IPS-18c (cell line): ENCODE measurements around the gene GSE1.

Source experiments
- H3K4me3 ChIP-seq: 2 replicates; pipeline ENCODE4 v1.7.0; 2013; ENCODE audit warnings: low read depth, mild to moderate bottlenecking, low read length, moderate library complexity; ENCODE audit not compliant: insufficient read depth
- H3K9me3 ChIP-seq: one replicate; pipeline ENCODE4 v1.6.1; 2013; ENCODE audit warnings: mild to moderate bottlenecking, low read length, moderate library complexity; ENCODE audit not compliant: control insufficient read depth, insufficient read depth

The GSE1 gene

DNA sequence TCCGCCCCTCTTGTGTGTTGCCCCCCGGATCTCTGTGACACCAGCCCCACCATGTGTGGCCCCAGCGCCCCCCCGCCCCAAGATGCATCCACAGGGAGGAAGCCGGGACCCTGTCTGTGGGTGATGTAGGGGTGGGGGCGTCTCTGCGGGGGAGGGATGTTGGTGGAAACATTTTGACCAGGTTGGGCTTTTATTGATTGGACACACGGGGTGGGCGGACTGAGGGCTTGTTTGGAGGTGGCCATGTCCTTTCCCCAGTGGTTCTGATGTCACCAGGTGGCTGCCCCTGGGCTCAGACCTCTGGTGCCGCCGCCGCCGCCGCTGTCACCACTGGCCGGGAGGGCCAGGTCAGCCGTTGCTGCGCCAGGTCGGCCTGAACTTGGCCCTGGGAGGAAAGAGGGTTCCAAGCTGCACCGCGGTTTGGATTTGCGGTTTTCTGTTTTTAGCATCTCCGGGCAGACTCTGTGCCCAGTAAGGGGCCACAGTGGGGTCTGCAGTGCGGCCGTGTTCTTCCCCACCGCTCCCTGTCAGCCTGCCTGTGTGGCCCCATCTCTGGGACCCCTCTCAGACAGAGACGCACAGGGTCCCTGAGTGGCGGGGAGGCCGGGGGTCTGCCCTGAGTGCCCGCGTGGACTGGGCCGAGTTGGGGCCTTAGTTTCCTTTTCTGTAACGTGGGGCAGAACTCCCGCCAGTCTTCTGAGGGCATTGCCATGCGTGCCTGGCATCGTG is 19.8 kb downstream of the GSE1 start:
- Histone ChIP-seq H3K9me3 (peaks cover 2% of the 10 kb centered on the region), H3K4me3 (no peak overlapping the region)

DNA sequence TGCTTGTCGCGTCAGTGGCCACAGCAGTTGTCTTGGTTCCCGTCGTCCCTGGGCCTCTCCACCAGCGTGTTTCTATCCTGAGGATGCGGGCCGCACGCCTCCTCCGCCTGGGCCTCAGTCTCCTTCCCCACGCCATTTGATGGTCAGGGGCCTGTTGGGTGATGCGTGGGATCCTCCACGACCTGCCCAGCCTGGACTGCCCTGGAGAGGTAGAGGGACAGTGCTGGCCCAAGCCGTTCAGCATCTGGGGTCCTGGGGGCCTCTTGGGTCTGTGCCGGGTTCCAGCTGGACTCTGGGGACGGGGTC is 20.3 kb downstream of the GSE1 start:
- Histone ChIP-seq H3K9me3 (peaks cover 2% of the 10 kb centered on the region), H3K4me3 (no peak overlapping the region)

DNA sequence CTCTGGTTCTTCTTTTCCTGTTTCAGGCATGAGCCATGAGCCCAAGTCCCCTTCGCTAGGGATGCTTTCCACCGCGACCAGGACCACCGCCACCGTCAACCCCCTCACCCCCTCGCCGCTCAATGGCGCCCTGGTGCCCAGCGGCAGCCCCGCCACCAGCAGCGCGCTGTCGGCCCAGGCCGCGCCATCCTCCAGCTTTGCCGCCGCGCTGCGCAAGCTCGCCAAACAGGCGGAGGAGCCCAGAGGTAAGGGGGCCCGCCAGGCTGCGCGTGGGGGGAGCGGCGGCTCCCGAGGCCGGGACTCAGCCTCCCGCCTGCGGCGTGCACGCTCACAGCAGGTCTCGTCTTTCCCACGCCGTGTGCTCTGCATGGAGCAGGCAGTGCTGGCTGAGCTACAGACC is 20.8 kb downstream of the GSE1 start:
- peaks cover 2% of the 10 kb centered on the region for H3K9me3 ChIP-seq
- no peak overlapping the region for H3K4me3 ChIP-seq

DNA sequence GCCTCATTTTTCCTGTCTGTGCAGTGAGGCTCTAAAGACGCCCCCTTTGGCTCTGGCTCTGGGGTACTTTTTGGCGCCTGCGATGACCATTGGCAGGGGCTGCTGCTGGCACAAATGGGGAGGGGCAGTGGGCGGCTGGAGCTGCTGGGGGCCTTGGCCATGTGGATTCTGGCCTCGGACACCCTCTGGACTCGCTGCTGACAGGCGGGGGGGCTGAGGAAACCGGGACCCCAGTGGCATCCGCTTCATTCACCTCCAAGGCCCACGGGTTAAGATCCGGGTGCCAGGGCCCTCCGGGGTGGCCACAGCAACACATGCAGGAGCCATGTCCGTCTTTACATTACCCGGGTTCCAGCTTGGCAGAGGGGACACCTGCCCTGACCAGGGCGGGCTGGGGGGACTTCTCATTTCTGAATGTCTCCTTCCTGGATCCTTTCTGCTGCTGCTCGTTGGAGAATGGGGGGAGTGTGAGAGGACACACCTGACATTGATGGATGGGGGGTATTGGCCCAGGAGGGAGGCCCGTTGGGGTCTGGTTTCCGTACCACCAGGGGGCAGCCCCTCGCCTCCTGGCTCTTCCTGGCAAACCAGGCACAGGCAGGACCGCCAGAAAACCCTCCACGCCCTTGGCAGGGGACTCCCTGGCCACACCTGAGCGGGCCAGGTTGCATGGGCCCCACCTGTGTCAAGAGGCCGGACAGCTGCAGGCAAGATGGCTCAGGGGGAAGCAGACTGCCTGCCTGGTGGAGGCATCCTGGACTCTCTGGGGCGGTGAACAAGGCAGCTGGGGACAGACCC is 21.8 kb downstream of the GSE1 start:
- no peaks in the 10 kb centered on the region for H3K9me3 ChIP-seq
- H3K4me3 ChIP-seq, result no peak overlapping the region

DNA sequence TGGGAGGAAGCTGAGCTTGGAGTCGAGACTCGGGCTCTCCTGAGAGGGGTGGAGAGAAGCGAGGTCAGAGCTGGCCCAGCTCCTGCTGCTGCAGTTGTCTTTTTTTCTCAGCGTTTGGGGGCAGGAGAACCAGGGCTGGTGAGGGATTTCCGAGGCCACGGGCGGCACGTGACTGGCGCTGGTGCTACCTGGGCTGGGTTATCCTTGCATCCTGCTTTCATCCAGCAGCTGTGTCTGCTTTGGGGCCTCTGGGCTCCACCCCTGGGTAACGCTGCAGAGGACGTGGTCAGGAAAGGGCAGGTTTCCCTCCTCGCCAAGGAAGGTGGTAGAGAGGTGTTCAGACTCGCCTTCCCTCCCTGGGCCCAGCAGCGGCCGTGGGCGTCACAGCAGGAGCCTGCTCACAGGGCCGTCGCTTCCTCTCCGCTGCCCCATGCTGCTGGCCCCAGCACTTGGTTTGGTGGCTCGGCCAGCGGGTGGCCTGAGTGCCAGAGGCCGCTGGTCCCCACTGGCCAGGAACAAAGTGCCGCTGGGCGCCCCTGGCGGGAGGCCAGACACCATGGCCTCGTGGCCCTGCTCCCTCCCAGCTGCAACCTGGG is 22.5 kb downstream of the GSE1 start:
- no peak overlapping the region for H3K4me3 ChIP-seq

DNA sequence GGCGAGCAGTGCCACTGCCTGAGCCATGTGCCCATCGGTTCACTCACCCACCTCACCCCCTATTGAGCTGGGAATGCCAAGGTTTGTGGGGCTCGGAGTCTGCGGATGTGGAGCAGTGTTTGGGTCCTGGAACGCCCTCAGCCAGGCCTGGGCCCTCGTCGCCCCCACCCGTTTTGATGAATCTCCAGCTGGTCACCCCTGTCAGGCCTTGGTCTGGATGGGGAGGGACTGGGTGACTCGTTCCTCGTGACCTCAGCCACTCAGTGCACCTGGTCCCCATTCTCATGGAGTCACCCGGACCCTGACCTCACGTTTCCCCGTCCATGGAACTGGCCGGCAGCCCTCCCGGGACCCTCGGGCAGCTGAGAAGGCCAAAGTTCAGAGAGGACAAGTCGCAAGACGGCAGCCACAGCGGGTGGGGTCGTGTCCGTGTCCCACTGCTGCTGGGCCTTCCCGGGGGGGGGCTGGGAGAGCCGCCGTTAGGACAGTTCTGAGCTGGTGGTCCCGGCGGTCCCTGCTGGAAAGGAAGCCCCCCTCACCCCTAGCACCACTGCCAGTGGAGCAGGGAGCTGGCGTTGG is 23.2 kb downstream of the GSE1 start:
- peaks cover 2% of the 10 kb centered on the region for H3K9me3 ChIP-seq
- no peak overlapping the region for H3K4me3 ChIP-seq

More for the DNA sequence above, 22.5 kb downstream of the GSE1 start:
- H3K9me3 ChIP-seq, result peaks cover 2% of the 10 kb centered on the region

DNA sequence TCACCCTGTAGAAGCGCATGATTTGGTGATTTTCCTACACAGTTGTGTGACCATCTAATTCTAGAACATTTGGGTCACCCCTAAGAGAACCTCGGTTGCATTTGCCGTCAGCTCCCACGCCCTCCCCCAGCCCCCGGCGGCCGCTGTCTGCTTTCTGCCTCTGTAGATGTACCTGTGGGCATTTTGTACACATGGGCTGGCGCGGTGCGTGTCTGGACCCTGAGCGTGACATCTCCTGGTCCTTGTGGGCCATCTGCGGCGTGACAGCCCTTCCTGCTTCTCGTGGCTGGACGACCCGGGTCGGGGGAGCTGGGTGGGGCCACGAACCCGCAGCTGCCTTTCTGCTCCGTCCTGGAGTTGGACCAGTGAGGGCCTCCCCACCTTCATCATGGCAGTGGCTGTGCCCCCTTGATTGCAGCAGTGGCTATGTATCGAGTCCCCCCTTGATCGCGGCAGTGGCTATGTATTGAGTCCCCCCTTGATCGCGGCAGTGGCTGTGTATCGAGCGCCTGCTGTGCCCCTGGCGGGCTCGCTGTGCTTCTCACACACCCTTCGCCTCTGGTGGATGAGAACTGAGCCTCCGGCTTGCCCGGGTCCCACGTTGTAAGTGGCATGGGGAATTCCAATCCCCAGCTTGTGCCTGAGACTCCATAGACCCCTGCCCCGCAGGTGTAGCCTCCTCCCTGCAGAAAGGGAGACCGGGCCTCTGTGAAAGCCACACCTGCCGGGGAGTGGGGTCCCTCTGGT is 24.1 kb downstream of the GSE1 start:
- Histone ChIP-seq H3K4me3 (no peak overlapping the region), H3K9me3 (peaks cover 2% of the 10 kb centered on the region)

DNA sequence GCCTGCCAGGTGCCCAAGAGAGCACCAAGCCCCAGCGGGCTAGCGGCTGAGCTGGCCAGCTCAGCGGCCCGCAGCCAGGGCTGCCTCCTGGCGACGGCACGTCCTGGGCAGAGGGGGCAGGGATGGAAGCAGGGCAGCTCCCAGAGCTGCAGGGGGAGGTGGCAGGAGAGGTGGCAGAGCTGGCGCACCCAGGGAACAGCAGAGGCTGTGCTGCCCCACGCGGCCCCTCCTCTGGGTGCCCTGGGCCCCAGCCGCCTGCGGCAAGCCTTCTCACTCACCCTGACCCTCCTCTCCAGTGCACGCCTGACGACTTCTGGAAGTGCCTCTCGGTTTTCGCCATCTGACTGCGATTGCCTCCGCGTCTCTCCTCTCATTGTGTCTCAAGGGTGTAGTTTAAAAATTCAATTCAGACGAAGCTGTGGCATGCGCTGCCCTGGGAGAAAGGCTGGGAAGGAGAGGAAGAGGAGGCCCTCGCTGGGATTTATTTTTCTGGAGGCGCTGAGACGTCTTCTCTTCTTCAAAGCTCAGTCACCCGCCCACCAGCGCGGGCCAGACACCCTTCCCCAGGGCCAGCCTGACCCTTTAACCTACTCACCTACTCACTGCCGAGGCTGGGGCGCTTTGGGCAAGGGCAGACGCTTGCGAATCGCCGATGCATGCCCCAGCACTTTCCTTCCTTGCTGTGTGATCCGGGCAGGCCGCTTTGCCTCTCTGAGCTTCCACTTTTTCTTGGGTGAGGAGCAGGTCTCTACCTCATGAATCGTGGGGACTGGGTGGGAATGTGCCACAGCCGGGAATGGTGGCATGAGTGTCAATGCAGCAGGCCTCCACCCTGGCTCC is 24.9 kb downstream of the GSE1 start:
- Histone ChIP-seq H3K4me3 (no peak overlapping the region), H3K9me3 (peaks cover 2% of the 10 kb centered on the region)

DNA sequence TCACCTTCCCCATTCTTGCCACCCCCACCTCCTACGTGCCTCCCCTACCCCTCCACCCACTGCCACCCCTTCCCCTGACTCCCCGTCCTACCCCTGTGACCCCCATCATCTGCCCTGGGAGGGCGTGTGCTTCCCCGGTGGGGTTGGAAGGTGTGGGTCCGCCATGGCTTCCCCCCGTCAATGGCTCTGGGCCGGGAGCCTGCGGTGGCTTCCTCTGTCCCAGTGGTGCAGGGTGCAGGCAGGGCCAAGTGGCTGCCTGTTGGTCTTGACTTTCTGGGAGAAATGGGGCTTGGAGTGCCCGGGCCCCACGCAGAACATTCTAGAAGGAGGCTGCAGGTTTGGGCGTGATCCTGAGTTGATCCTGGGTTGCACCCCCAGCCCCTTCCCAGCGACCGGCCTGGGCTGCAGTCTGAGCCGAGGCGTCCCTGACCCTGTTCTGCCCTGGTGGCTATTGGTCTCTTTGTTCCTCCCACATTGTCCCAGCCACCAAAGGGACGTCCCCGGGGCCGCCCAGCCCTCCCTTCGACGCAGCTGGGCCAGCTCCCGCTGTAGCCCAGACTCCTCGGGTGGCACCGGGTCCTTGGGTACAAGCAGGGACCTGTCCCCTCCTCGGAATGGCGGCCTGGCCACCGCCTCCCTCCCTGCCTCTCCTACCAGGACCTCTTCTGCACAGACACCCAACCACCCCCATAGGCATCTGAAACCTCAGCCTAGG is 25.7 kb downstream of the GSE1 start:
- Histone ChIP-seq H3K9me3 (peaks cover 2% of the 10 kb centered on the region), H3K4me3 (no peak overlapping the region)

DNA sequence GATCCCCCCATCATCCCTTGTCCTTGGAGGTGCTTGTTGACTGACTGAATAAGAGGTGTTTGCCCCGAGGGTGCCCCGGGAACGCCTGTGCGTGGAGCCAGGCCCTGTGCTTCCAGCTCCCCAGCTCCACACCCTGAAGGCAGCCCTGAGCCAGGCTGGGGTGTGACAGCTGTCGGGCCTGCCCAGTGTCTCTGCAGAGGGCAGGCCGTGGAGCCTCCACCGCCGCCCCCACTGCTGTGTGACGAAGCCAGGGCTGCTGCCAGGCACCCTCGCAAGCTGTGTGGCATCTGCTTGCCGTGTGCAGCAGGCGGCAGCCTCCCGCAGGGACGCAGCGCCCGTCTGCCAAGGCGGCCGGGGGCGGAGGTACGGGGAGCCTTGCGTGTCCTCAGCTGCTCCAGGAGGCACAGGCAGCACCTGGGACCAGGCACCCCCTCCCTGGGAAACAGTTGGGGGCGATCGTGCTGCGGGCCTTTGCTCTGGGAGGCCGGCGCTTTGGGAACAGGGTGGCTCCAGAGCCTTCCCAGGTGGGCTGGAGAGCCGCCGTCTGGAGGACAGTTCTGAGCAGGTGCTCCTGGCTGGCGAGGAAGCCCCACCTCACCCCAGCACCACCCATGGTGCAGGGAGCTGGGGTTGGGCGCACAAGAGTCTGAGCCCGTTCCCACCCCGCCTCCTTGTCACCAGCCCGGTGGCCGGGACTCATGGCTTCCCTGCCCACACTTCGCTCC is 26.6 kb downstream of the GSE1 start:
- H3K4me3 ChIP-seq, result no peak overlapping the region
- H3K9me3 ChIP-seq, result peaks cover 2% of the 10 kb centered on the region

DNA sequence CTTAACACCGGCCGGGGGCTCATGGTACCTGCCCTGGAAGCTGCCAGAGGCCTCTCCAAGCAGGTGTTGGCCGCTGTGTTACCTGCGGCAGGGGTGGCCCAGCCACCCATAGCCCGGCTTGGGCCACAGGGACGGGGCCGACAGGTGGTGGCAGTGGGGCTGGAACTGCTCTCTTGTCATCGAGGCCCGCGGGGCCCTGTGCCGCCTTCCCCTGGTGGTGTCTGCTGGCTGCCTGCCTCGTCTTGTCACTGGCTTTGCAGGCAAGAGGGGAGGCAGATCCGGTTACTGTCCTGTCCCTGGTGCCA is 27.1 kb downstream of the GSE1 start:
- Histone ChIP-seq H3K9me3 (peaks cover 2% of the 10 kb centered on the region), H3K4me3 (no peak overlapping the region)

DNA sequence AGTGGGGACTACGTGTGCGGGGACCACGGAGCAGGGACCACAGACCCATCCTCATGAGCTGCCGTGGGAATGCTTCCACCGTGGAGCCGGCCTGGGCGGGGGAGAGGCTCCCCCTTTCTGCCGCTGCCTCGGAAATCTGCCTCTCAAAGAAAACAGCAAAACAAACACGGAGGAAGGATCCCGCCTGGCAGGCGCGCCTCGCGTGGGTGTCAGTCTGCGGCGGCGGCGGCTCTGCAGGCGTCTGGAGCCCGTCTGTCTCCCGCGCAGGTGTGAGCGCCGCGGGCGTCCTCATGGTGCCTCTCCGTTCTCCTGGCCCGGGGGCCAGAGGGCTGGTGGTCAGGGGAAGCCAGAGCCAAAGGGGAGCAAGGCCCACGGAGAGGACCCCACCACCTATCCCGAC is 27.5 kb downstream of the GSE1 start:
- H3K9me3 ChIP-seq, result peaks cover 2% of the 10 kb centered on the region
- H3K4me3 ChIP-seq, result no peak overlapping the region

DNA sequence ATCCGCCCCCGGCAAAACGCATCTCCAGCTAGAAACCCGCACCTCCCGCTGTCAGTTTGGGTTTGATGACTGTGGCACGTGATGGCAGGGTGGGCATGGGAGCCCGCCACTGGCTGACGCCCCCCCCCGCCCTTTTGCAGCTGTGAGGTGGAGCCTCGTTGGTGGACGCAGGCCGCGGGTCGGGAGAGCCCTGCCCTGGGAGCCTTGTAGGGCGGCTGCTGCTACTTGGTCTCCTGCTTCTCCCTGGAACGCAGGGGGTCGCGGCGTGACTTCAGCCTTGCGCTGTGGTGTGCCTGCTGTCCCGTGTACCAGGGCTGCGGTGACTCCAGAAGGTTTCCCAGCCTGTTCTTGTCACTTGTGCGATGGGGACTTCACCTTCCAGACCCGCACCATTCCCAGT is 28.2 kb downstream of the GSE1 start:
- Histone ChIP-seq H3K4me3 (no peak overlapping the region), H3K9me3 (peaks cover 2% of the 10 kb centered on the region)

DNA sequence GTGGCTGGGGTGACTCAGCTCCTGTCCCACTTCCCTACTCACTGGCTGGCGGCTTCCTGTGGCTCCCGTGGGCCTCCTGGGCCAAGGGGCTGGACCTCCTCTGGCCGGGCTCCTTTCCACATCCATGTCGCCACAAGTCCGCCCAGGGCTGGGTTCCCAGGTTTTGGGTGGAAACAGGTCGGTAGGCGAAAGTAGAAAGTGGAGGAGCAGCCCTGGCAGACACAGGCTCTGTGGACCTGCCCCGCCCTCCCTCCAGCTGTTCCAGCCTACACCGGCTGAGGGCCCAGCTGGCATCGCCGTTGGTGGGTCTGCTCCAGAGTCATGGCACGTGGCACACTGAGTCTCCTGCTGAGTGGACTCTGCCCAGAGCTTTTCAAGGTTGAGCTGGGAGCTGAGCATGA is 28.7 kb downstream of the GSE1 start:
- H3K9me3 ChIP-seq, result peaks cover 2% of the 10 kb centered on the region
- H3K4me3 ChIP-seq, result no peak overlapping the region

DNA sequence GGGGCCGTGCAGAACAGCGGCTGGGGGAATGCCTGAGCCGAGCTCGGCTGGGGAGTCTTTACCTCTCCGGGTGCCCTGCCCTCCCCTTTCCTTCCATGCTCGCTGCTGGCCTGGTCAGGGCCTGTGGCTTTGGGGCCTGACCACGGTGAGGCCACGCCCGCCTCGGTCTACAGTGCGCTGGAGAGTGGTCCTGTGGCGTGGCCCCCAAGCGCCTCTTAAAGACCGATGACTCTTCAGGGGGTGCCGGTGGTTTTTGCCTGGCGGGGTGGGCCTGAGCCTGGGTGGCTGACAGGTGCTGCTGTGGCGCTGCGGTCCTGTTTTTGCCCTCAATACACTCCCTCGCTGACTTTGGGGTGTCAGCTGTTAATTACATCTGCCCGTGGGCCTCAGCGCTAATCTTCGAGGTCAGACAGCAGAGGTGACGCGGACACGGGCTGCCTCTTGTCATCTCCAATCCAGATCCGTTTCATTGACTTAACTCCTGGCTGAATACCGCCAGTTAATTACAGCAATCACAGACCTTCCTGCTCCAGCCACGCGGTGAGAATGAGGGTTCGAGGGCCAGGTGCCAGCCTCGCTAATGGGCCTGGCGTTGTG is 29.7 kb downstream of the GSE1 start:
- H3K4me3 ChIP-seq, result no peak overlapping the region
- peaks cover 2% of the 10 kb centered on the region for H3K9me3 ChIP-seq
